ENCODE results near the gene TMEM175. TPM values are rescaled to one million over a fixed set of nuclear protein-coding genes. Genes with fewer than 3 reads are reported as not detected.

Gene TMEM175
- total and polyA plus RNA-seq, 9 of the 15 experiments (the other 6 are each of a cell fraction or from before 2014, with no cell fraction given): 0.13 to 30.9 (median 9.4) TPM

DNA sequence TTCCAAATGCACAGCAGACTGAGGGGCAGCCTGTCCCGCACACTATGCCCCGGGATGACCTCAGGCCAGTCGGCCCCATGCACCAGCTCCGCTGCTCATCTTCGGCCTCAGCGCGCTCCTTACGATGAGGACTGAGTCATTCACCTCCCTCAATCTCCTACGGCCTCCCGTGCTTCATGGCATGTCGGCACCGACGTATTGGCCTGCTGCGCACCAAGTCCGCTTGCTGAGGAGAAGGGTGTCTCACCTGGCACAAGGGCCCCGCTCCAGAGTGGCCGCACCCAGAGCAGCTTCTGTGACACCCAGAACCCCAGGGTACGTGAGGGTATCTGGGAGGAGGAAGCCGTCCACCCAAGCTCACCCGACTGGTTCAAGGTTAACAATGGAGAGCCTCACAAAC lies 35.6 kb upstream of the TMEM175 start:
- WGBS (ENCODE audit: insufficient coverage, low coverage, missing lambda C conversion rate): 97% methylated on average over 20 of the region's 20 CpGs
- intact Hi-C loops (cut with micrococcal nuclease) (no loop called here), in situ Hi-C loops (cut with MboI) (no loop called here)
- ChIA-PET CTCF (ENCODE audit: low intra/inter-chr PET ratio) (no interaction called here), POLR2A (interaction anchor here (0.6 to 1.2 kb wide), 2 partner anchors 14 to 353 kb away, joined by 4 read pairs; no protein-coding TSS in a partner anchor)
- Histone ChIP-seq H3K79me2 (ENCODE audit: control insufficient read depth, insufficient read depth, low read length) (no peaks in the 10 kb centered on the region), H2AFZ (ENCODE audit: low read depth, low read length) (no peak overlapping the region), H3K9me1 (ENCODE audit: control insufficient read depth, insufficient read depth, low read length) (no peaks in the 10 kb centered on the region), H3K27ac (ENCODE audit: extremely low read depth, low read depth, low read length) (no peak overlapping the region), H3K27me3 (ENCODE audit: control insufficient read depth in 2 of 2, insufficient read depth in 2 of 2, low read length in 2 of 2) (no peaks in the 10 kb centered on the region), H3K4me1 (replicated peaks in 1 of 2; ENCODE audit: control insufficient read depth in 2 of 2, insufficient read depth in 2 of 2, low read length in 2 of 2) (peaks cover 0 to 38% of the 10 kb centered on the region in 2 experiments; a peak in 2 of 5 replicates), H4K20me1 (replicated peaks; ENCODE audit: control insufficient read depth, insufficient read depth, low read length) (no peaks in the 10 kb centered on the region; the same call in 1 of the 2 replicates), H3K9me3 (replicated peaks; ENCODE audit: control insufficient read depth, insufficient read depth, low read depth, low read length) (no peaks in the 10 kb centered on the region), H3K4me2 (ENCODE audit: insufficient read depth, low read length) (no peak overlapping the region), H3K36me3 (ENCODE audit: control insufficient read depth, insufficient read depth, low read length) (peaks cover 74% of the 10 kb centered on the region; the same call in 1 of the 3 replicates), H3K4me3 (no peak overlapping the region), H3K9ac (ENCODE audit: insufficient read depth in 1 of 2, low read depth in 2 of 2, low read length in 2 of 2) (no peak overlapping the region; a peak in 1 of 4 replicates)
- TF ChIP-seq POLR2G (IDR thresholded peaks at IDR 0.05; ENCODE audit: low read depth, low read length) (0 out of 2 replicates have a peak, but pooled peaks have one; percentile 16), GATAD2B (IDR thresholded peaks at IDR 0.05; ENCODE audit: borderline replicate concordance) (no peak)
- DNase-seq (ENCODE audit: extremely low read depth in 1 of 4, low spot score in 3 of 4) (no peak), ATAC-seq (no peak), FAIRE-seq (no peak)
- no TSS peak for BruUV-seq (replicated peaks)

DNA sequence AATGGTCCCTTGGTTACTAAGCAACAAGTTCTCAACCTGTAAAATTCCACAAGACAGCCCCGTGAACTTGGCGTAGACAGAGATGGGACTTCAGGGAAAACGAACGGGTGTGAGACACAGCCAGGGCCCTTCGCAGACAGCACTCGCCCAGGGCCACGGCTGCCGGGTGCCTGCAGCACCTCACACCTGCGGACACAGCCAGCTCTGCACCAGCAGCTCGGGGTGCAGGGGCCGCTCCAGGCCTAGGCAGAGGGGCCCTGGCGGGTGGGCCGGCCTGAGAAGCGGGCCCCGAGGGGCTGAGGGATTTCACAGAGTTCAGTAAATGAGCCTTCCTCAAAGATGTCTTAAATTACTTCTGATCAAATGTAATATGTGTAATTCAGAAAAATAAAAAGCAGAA lies 34.1 kb upstream of the TMEM175 start:
- intact Hi-C loops (cut with micrococcal nuclease) (no loop called here), in situ Hi-C loops (cut with MboI) (no loop called here)
- ChIA-PET CTCF (ENCODE audit: low intra/inter-chr PET ratio) (no interaction called here), POLR2A (interaction anchor here (0.8 to 1.2 kb wide), 2 partner anchors 8 to 12 kb away, joined by 3 to 4 read pairs; no protein-coding TSS in a partner anchor)
- no peak for FAIRE-seq
- no peak for DNase-seq (ENCODE audit: extremely low read depth in 1 of 4, low spot score in 3 of 4)
- peaks cover 0 to 34% of the 10 kb centered on the region in 2 experiments; a peak in 2 of 5 replicates for H3K4me1 ChIP-seq (replicated peaks in 1 of 2; ENCODE audit: control insufficient read depth in 2 of 2, insufficient read depth in 2 of 2, low read length in 2 of 2)
- H3K9me1 ChIP-seq (ENCODE audit: control insufficient read depth, insufficient read depth, low read length): no peaks in the 10 kb centered on the region
- no peak overlapping the region for H3K4me2 ChIP-seq (ENCODE audit: insufficient read depth, low read length)
- TF ChIP-seq, protein P1, sequence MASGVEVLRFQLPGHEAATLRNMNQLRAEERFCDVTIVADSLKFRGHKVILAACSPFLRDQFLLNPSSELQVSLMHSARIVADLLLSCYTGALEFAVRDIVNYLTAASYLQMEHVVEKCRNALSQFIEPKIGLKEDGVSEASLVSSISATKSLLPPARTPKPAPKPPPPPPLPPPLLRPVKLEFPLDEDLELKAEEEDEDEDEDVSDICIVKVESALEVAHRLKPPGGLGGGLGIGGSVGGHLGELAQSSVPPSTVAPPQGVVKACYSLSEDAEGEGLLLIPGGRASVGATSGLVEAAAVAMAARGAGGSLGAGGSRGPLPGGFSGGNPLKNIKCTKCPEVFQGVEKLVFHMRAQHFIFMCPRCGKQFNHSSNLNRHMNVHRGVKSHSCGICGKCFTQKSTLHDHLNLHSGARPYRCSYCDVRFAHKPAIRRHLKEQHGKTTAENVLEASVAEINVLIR (CRISPR knock-in tag; IDR thresholded peaks at IDR 0.05): no peak
- TF ChIP-seq MCM5 (IDR thresholded peaks at IDR 0.05; ENCODE audit: low read depth) (no peak), ZNF134 (CRISPR knock-in tag; conservative IDR thresholded peaks at IDR 0.05) (no peak), ETV5 (CRISPR knock-in tag; IDR thresholded peaks at IDR 0.05; ENCODE audit: low read depth) (no peak), SMARCA5 (IDR thresholded peaks at IDR 0.05) (no peak), ETV6 (IDR thresholded peaks at IDR 0.05; ENCODE audit: borderline replicate concordance in 1 of 2, low read depth in 2 of 2, low read length in 1 of 2) (no peak), ETV6 (CRISPR knock-in tag; IDR thresholded peaks at IDR 0.05; ENCODE audit: borderline replicate concordance) (no peak), NR2F6 (CRISPR knock-in tag; IDR thresholded peaks at IDR 0.05) (no peak), HCFC1 (IDR thresholded peaks at IDR 0.05; ENCODE audit: low read depth, low read length) (no peak), ZFX (CRISPR knock-in tag; IDR thresholded peaks at IDR 0.05) (no peak)
- no peaks in the 10 kb centered on the region; the same call in 1 of the 2 replicates for H4K20me1 ChIP-seq (replicated peaks; ENCODE audit: control insufficient read depth, insufficient read depth, low read length)
- no peaks in the 10 kb centered on the region for H3K27me3 ChIP-seq (ENCODE audit: control insufficient read depth in 2 of 2, insufficient read depth in 2 of 2, low read length in 2 of 2)
- H3K9me3 ChIP-seq (replicated peaks; ENCODE audit: control insufficient read depth, insufficient read depth, low read depth, low read length): no peaks in the 10 kb centered on the region
- no peaks in the 10 kb centered on the region for H3K79me2 ChIP-seq (ENCODE audit: control insufficient read depth, insufficient read depth, low read length)
- no peak overlapping the region for H2AFZ ChIP-seq (ENCODE audit: low read depth, low read length)
- H3K27ac ChIP-seq (ENCODE audit: extremely low read depth, low read depth, low read length): no peak overlapping the region
- H3K36me3 ChIP-seq (ENCODE audit: control insufficient read depth, insufficient read depth, low read length): peaks cover 69% of the 10 kb centered on the region; the same call in 1 of the 3 replicates
- no TSS peak for BruUV-seq (replicated peaks)
- no peak overlapping the region for H3K9ac ChIP-seq (ENCODE audit: insufficient read depth in 1 of 2, low read depth in 2 of 2, low read length in 2 of 2)
- ATAC-seq: no peak
- H3K4me3 ChIP-seq: no peak overlapping the region
- WGBS (ENCODE audit: insufficient coverage, low coverage, missing lambda C conversion rate): 94% methylated on average over 15 of the region's 15 CpGs

All from K562 (cell line).